Measurements from ENCODE around the gene WWC1. TPM values are rescaled to one million over a fixed set of nuclear protein-coding genes. Genes with fewer than 3 reads are reported as not detected.

Gene WWC1
- total RNA-seq, 2 experiments from 2014 or later = not detected

DNA sequence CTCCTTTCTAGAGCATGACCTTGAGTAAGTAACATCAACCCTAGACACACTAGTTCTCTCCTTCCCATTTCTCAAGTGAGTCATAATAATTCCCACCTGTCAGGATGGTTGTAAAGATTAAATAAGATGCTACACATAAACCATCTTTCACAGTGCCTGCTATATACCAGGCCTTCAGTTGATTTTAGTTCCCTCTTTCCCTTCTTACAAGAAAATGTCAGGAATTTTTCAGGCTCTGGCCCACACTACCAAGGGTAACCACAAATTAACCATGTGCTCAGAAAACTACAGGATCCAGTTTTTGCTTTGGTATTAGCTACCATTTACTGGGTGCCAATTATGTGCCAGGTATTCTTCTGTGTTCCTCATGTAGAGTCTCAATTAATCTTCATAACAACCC is 152.1 kb downstream of the WWC1 start:
- TF ChIP-seq, protein P1, sequence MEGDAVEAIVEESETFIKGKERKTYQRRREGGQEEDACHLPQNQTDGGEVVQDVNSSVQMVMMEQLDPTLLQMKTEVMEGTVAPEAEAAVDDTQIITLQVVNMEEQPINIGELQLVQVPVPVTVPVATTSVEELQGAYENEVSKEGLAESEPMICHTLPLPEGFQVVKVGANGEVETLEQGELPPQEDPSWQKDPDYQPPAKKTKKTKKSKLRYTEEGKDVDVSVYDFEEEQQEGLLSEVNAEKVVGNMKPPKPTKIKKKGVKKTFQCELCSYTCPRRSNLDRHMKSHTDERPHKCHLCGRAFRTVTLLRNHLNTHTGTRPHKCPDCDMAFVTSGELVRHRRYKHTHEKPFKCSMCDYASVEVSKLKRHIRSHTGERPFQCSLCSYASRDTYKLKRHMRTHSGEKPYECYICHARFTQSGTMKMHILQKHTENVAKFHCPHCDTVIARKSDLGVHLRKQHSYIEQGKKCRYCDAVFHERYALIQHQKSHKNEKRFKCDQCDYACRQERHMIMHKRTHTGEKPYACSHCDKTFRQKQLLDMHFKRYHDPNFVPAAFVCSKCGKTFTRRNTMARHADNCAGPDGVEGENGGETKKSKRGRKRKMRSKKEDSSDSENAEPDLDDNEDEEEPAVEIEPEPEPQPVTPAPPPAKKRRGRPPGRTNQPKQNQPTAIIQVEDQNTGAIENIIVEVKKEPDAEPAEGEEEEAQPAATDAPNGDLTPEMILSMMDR (conservative IDR thresholded peaks at IDR 0.05; ENCODE audit: low read length) = no peak
- TF ChIP-seq EZH2phosphoT487 (IDR thresholded peaks at IDR 0.05; ENCODE audit: borderline replicate concordance, low read depth, low read length) = no peak
- Histone ChIP-seq H3K36me3 (ENCODE audit: insufficient read depth, low read length) (no peaks in the 10 kb centered on the region), H3K9me2 (ENCODE audit: insufficient read depth, low read length) (no peaks in the 10 kb centered on the region), H3K4me2 (ENCODE audit: low read length) (no peak overlapping the region), H3K4me1 (ENCODE audit: insufficient read depth, low read length, poor library complexity, severe bottlenecking) (no peaks in the 10 kb centered on the region), H3K27ac (ENCODE audit: low read depth, low read length, poor library complexity, severe bottlenecking) (no peak overlapping the region), H2AFZ (ENCODE audit: low read length) (no peak overlapping the region), H4K20me1 (ENCODE audit: insufficient read depth, low read length) (no peaks in the 10 kb centered on the region), H3K79me2 (ENCODE audit: insufficient read depth, low read depth, low read length) (no peaks in the 10 kb centered on the region), H3K4me3 (ENCODE audit: low read depth, low read length, poor library complexity, severe bottlenecking) (no peak overlapping the region), H3K9me3 (ENCODE audit: low read length) (no peaks in the 10 kb centered on the region)
- no TSS peak for BruUV-seq (replicated peaks)
- intact Hi-C loops (cut with micrococcal nuclease; ENCODE audit: unreplicated experiment) = no loop called here
- POLR2A ChIA-PET = no interaction called here
- no peak for DNase-seq (ENCODE audit: low spot score)
- CTCF ChIA-PET (ENCODE audit: unreplicated experiment) = no interaction called here

DNA sequence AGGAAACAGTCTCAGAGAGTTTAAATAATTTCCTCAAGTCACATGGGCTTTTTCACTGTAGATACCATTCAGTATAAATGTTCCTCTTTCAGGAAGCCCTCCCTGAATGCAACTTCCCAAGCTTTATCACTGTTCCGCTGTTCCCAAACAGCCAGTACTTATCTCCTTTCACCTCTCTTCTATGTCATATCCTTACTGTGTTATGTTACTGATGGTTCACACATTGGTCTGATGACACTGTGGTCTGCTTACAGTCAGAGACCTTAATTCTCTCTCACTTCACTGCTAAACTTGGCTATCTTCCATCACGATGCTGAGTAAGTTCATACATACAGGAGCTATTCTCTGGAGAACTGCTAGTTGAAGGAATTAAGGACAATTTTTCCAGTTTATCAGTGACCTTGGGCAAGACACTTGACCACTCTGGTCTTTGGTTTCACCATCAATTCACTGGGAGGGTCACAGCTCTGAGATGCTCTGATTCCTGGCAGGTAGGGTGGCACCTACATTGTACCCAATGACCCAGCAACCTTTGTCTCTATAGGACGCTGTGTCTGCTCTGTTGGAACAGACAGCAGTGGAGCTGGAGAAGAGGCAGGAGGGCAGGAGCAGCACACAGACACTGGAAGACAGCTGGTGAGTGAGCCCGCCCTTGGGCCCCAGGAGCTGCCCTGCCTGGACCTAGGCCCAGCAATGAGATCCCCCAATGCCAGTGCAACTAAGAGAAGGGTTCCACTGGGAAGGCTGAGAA is 152.7 kb downstream of the WWC1 start:
- CTCF ChIA-PET (ENCODE audit: unreplicated experiment) = no interaction called here

More for the DNA sequence above, 152.7 kb downstream of the WWC1 start:
- H3K9me2 ChIP-seq (ENCODE audit: insufficient read depth, low read length) = no peaks in the 10 kb centered on the region
- no peak for DNase-seq (ENCODE audit: low spot score)
- no peaks in the 10 kb centered on the region for H3K9me3 ChIP-seq (ENCODE audit: low read length)
- TF ChIP-seq, protein P1 (conservative IDR thresholded peaks at IDR 0.05; ENCODE audit: low read length) = no peak
- no peak for TF ChIP-seq EZH2phosphoT487 (IDR thresholded peaks at IDR 0.05; ENCODE audit: borderline replicate concordance, low read depth, low read length)
- H4K20me1 ChIP-seq (ENCODE audit: insufficient read depth, low read length) = no peaks in the 10 kb centered on the region
- H3K36me3 ChIP-seq (ENCODE audit: insufficient read depth, low read length) = no peaks in the 10 kb centered on the region
- H3K4me1 ChIP-seq (ENCODE audit: insufficient read depth, low read length, poor library complexity, severe bottlenecking) = no peaks in the 10 kb centered on the region
- intact Hi-C loops (cut with micrococcal nuclease; ENCODE audit: unreplicated experiment) = no loop called here
- POLR2A ChIA-PET = no interaction called here
- no peak overlapping the region for H3K4me3 ChIP-seq (ENCODE audit: low read depth, low read length, poor library complexity, severe bottlenecking)
- H3K27ac ChIP-seq (ENCODE audit: low read depth, low read length, poor library complexity, severe bottlenecking) = no peak overlapping the region
- BruUV-seq (replicated peaks) = no TSS peak
- no peak overlapping the region for H2AFZ ChIP-seq (ENCODE audit: low read length)
- H3K79me2 ChIP-seq (ENCODE audit: insufficient read depth, low read depth, low read length) = no peaks in the 10 kb centered on the region
- no peak overlapping the region for H3K4me2 ChIP-seq (ENCODE audit: low read length)
